Hematopoietic multipotent progenitor cell treated with erythropoietin and hydrocortisone succinate and interleukin-3 and kit ligand, for 8 days (in vitro differentiated cells): Measurements from ENCODE around the gene B4GALT4.
"Not testable (repeated sequence)": the region's sequence is repeated elsewhere in the genome, so short reads cannot be mapped to it uniquely, and the experiment has no call there.

ENCODE experiments used
- DNase-seq: peaks from one replicate; pipeline ENCODE4 v3.0.0-alpha.2; 2015

B4GALT4 gene, protein sequence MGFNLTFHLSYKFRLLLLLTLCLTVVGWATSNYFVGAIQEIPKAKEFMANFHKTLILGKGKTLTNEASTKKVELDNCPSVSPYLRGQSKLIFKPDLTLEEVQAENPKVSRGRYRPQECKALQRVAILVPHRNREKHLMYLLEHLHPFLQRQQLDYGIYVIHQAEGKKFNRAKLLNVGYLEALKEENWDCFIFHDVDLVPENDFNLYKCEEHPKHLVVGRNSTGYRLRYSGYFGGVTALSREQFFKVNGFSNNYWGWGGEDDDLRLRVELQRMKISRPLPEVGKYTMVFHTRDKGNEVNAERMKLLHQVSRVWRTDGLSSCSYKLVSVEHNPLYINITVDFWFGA

GRCh38 chr3:119240591-119241434 lies at the start of gene B4GALT4:
Gene B4GALT4 (minus strand): TSS chr3:119240878. CDS start chr3:119230099, 10,779 bp downstream.
- peak; percentile 82 for DNase-seq

- no peak for DNase-seq
Observed at GRCh38 chr3:119289404-119289770, 48.7 kb upstream of the B4GALT4 start.

DNA sequence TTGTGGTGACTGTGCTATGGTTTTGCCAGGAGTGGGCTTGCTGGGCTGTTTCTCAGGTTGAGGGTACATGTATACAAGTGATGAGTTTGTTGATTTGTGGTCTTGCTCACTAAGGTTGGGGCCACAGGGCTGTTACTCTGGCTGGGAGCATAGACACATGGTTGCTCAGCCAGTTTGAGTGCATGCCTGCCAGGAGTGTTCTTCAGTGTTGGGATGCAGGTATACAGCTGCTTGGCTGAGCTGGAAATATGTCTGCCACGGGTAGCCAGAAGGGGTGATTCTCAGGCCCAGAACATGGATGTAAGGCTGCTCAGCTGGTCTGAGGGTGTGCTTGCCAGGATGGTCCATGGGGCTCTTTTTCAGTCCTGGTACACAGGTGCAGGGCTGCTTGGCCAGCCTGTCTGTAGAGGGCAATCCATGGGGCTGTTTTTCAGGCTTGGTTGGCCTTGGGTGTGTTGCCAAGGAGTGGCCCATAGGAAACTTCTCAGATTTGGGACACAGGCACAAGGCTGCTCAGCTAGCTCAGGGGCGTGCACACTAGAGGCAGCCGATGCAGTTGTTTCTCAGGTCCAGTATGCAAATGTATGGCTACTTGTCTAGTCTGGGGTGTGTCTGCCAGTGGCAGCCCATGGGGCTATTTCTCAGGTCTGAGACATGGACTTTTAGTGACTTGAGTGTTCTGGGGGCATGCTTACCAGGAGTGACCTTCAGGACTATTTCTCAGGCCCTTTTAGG lies 48.2 kb upstream of the B4GALT4 start:
- DNase-seq = no peak

DNA sequence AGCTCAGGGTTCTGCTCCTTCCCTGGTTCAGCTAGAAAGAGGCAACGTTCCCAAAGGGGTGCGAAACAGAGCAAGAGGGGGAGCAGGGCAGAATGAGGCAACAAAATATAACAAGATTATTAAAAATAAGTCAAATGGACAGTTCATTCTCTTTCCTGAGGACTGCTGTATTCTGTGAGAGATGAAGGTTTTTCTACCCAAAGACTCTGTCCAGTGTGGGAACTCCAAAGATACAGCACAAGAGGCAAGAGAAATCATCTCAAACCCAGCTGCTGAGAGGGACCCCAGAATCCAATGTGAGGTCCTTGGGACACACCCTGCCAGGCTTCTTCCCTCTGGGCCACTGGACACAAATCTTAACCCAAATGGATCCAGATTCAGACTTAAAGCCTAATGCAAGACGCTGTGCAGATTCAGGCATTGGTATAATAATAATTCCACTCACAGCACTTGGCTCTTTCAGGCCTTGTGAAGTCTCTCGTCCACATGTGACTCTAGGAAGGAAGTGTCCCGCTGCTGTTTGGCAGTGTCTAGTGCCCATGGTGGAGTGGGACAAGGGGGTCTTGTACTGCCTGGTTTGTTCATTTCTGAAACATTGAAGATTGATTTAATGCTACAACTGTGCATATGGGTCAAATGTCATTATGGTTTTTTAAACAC lies 39.0 kb upstream of the B4GALT4 start:
- DNase-seq = no peak

DNA sequence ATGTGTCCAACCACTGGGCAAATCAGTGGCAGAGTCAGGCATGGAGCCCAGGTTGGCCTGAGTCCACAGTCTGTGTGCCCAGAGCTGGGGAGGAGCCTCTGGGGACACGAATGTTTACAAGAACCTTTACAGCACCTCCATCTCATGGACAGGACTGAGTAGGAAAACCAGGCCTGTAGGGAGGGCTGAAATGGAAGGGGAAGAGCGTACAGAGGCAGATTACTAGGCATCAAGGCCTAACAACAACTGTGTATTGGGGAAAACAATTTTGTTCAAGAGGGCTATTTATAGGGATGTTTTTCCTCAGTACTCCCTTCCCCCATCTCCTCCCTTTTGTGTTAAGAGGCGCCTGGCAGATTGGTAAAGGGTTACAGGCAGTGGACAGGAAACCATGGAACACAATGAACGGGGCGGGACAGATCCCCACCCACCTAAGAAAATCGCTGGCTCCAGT lies 38.5 kb upstream of the B4GALT4 start:
- no peak for DNase-seq

DNA sequence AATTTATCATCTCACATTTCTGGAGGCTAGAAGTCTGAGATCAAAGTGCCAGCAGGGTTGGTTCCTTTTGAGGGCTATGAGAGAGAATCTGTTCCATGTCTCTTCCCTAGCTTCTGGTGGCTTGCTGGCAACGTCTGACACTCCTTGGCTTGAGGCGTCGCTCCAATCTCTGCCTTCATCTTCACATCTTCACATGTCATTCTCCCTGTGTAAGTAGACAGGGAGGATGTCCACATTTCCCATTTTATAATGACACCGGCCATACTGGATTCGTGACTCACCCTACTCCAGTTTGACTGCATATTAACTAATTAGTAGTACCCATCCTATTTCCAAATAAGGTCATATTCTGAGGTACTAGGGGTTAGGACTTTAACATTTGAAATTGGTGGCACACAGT lies 36.0 kb upstream of the B4GALT4 start:
- no peak for DNase-seq

GRCh38 chr3:119270212-119270611 lies 29.5 kb upstream of the B4GALT4 start:
- DNase-seq = not testable (repeated sequence)

DNA sequence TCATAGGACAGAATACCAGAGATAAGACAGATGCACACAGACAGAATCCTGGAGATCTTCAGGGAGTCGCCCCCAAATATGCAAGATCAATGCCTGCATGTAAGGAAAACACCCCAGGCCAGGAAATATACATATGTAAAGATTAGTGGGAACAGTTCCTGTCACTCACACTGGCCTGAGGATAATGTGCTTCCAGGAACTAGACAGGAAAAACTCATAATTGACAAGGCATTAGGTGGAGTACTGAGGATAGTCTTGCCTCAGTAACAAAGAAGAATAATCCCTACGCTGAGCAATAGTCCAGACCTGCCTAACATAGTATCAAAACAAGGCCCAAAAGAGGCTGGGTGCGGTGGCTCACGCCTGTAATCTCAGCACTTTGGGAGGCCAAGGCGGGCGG lies 20.4 kb upstream of the B4GALT4 start:
- DNase-seq = no peak

DNA sequence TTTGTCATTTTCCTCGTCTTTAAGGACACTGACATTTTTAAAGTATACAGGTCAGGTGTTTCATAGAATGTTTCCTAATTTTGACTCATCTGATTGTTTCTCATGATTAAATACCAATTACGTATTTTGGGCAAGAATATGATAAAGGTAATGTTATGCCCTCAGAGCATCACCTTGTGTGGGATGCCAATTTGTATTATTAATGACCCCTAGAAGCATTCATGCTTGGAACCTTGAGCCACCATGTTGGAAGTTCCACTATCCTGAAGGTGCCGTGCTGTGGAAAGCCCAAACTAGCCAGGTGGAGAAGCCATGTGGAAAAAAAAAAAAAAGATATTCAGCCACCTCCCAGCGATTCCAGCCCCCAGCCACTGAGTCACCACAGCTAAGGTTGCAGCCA lies 19.1 kb upstream of the B4GALT4 start:
- no peak for DNase-seq

GRCh38 chr3:119258915-119259314 lies 18.2 kb upstream of the B4GALT4 start:
- no peak for DNase-seq

GRCh38 chr3:119257654-119258410 lies 17.2 kb upstream of the B4GALT4 start:
- DNase-seq = no peak

GRCh38 chr3:119257111-119257510 lies 16.4 kb upstream of the B4GALT4 start:
- DNase-seq = no peak

GRCh38 chr3:119255214-119255613 lies 14.5 kb upstream of the B4GALT4 start:
- DNase-seq = no peak

- no peak for DNase-seq
Observed at GRCh38 chr3:119245778-119246177, 5.1 kb upstream of the B4GALT4 start.

- DNase-seq = no peak
Observed at GRCh38 chr3:119243712-119244111, 3.0 kb upstream of the B4GALT4 start.

DNA sequence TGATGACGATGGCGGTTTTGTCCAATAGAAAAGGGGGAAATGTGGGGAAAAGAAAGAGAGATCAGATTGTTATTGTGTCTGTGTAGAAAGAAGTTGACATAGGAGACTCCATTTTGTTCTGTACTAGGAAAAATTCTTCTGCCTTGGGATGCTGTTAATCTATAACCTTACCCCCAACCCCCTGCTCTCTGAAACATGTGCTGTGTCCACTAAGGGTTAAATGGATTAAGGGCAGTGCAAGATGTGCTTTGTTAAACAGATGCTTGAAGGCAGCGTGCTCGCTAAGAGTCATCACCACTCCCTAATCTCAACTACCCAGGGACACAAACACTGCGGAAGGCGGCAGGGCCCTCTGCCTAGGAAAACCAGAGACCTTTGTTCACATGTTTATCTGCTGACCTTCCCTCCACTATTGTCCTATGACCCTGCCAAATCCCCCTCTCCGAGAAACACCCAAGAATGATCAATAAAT lies 2.4 kb upstream of the B4GALT4 start:
- not testable (repeated sequence) for DNase-seq

- DNase-seq = not testable (repeated sequence)
Observed at GRCh38 chr3:119242387-119243057, 1.8 kb upstream of the B4GALT4 start.

DNA sequence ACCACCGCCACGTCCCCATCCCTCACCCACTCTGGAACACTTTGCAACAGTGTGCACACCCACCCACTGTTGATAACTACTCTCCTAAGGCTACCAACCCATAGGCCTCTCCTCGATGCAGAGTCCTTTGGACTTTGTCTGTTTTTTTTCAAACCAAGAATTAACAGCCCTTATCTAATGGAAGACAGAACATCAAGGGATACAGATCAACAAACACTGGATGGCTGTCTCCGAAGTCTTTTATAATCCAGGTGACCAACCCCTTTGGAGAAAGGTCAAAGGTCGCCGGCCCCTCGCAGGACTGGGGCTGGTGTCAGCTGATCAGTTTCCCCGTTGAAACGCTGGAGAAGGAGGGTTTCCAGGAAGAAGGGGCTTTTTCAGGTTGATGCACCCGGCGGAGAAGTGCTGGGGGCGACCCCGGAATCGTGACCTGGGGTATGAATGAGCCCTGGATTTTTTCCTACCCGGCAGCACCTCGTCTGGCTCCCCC lies 532 bp downstream of the B4GALT4 start:
- peak; percentile 36 for DNase-seq

- DNase-seq = no peak
Observed at GRCh38 chr3:119239206-119239820, 1.4 kb downstream of the B4GALT4 start.

DNA sequence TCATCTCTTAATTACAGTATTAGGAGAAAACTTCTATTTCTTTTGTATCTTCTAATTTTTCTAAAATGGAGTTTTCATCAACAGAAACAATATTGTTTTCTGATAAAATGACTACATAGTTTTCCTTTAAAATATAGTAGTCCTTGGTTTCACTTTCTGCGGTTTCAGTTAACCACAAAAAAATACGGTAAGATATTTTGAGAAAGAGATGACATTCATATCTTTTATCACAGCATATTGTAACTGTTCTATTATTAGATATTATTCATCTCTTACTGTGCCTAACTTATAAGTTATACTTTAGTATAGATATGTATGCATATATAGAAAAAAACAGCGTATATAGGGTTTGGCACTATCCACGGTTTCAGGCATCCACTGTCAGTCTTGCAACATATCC lies 2.3 kb downstream of the B4GALT4 start:
- peak; percentile 50 for DNase-seq

- DNase-seq = no peak
Observed at GRCh38 chr3:119237299-119237698, 3.4 kb downstream of the B4GALT4 start.
